WTC11 (cell line): ENCODE results near the gene ASPHD1. TPM values are rescaled to one million over a fixed set of nuclear protein-coding genes. Genes with fewer than 3 reads are reported as not detected.

Experiments used
- ATAC-seq: fragments of 200-7000 bp; cut with Tn5 transposase; 2 replicates; pipeline ENCODE4 v1.10.0; 2021; ENCODE audit warnings: mild to moderate bottlenecking, moderate library complexity
- CTCF ChIA-PET: fragments of 300-600 bp; sonication (Branson Sonifier 250); formaldehyde crosslinking; loops from one replicate; lab custom pipeline; 2021; ENCODE audit warnings: antibody characterized with exemption; lab: Charles Lee
- POLR2A ChIA-PET: fragments of 350-600 bp; sonication (Branson Sonifier 250); formaldehyde crosslinking; loops from one replicate; lab custom pipeline; 2021; ENCODE audit warnings: antibody characterized with exemption; lab: Charles Lee
- DNase-seq: peaks from one replicate; pipeline ENCODE4 v3.0.0; 2021; ENCODE audit warnings: low spot score
- H3K27ac Mint-ChIP-seq: 2 replicates; pipeline ENCODE4 v1.8.0; 2021; ENCODE audit warnings: mixed read lengths
- H3K27me3 Mint-ChIP-seq: 2 replicates; pipeline ENCODE4 v1.8.0; 2021; ENCODE audit warnings: low read depth, mild to moderate bottlenecking, moderate library complexity, mixed read lengths
- H3K36me3 Mint-ChIP-seq: 2 replicates; pipeline ENCODE4 v1.8.0; 2021; ENCODE audit warnings: mixed read lengths
- H3K4me1 Mint-ChIP-seq: 2 replicates; pipeline ENCODE4 v1.8.0; 2022; ENCODE audit warnings: mixed read lengths
- H3K4me3 Mint-ChIP-seq: 2 replicates; pipeline ENCODE4 v1.8.0; 2021; ENCODE audit warnings: mild to moderate bottlenecking, moderate library complexity, mixed read lengths
- H3K9me3 Mint-ChIP-seq: 2 replicates; pipeline ENCODE4 v1.8.0; 2021; ENCODE audit warnings: mixed read lengths
- CDX4 ChIP-seq: fragments of 250-450 bp; sonication (Bioruptor Pico); IDR thresholded peaks from 2 replicates; pipeline ENCODE4 v1.9.0; 2021; ENCODE audit warnings: moderate library complexity, mild to moderate bottlenecking, inconsistent platforms, borderline replicate concordance
- CREB1 ChIP-seq: sonication (generic); formaldehyde crosslinking; IDR thresholded peaks from 2 replicates; pipeline ENCODE4 v1.8.0; 2023; ENCODE audit warnings: mild to moderate bottlenecking, missing genetic modification reagents
- CTCF ChIP-seq: fragments of 200-600 bp; IDR thresholded peaks from 2 replicates; pipeline ENCODE4 v1.8.0; 2022; ENCODE audit warnings: antibody characterized with exemption
- E2F4 ChIP-seq: sonication (generic); formaldehyde crosslinking; IDR thresholded peaks from 2 replicates; pipeline ENCODE4 v1.8.1; 2022; ENCODE audit warnings: low read depth, mild to moderate bottlenecking, moderate library complexity, missing genetic modification reagents, borderline replicate concordance
- EMX1 ChIP-seq: fragments of 250-450 bp; sonication (Bioruptor Pico); IDR thresholded peaks from 2 replicates; pipeline ENCODE4 v1.8.0; 2021; ENCODE audit warnings: mild to moderate bottlenecking
- HMGXB4 ChIP-seq: sonication (generic); formaldehyde crosslinking; IDR thresholded peaks from 2 replicates; pipeline ENCODE4 v1.8.1; 2023; ENCODE audit warnings: mild to moderate bottlenecking, moderate library complexity, missing genetic modification reagents
- MXD4 ChIP-seq: fragments of 250-450 bp; sonication (Bioruptor Pico); IDR thresholded peaks from 2 replicates; pipeline ENCODE4 v1.8.0; 2021; ENCODE audit warnings: mild to moderate bottlenecking, moderate library complexity, borderline replicate concordance
- NR3C1 ChIP-seq: sonication (generic); formaldehyde crosslinking; conservative IDR thresholded peaks from 2 replicates; pipeline ENCODE4 v1.8.1; 2023; ENCODE audit warnings: low read depth, mild to moderate bottlenecking, missing genetic modification reagents
- TEAD1 ChIP-seq: sonication (generic); formaldehyde crosslinking; IDR thresholded peaks from 2 replicates; pipeline ENCODE4 v1.8.0; 2022; ENCODE audit warnings: mild to moderate bottlenecking, missing genetic modification reagents
- USF1 ChIP-seq: sonication (generic); formaldehyde crosslinking; IDR thresholded peaks from 2 replicates; pipeline ENCODE4 v1.8.0; 2022; ENCODE audit warnings: mild to moderate bottlenecking, missing genetic modification reagents
- ZBTB21 ChIP-seq: sonication (generic); formaldehyde crosslinking; IDR thresholded peaks from 2 replicates; pipeline ENCODE4 v1.8.1; 2023; ENCODE audit warnings: mild to moderate bottlenecking, missing genetic modification reagents, borderline replicate concordance
- ZBTB43 ChIP-seq: sonication (generic); formaldehyde crosslinking; IDR thresholded peaks from 2 replicates; pipeline ENCODE4 v1.8.1; 2023; ENCODE audit warnings: mild to moderate bottlenecking, missing genetic modification reagents
- ZNF219 ChIP-seq: sonication (generic); formaldehyde crosslinking; IDR thresholded peaks from 2 replicates; pipeline ENCODE4 v1.8.0; 2023; ENCODE audit warnings: missing genetic modification reagents, mild to moderate bottlenecking, borderline replicate concordance
- ZNF396 ChIP-seq: fragments of 250-450 bp; sonication (Bioruptor Pico); IDR thresholded peaks from 2 replicates; pipeline ENCODE4 v1.8.0; 2021; ENCODE audit warnings: mild to moderate bottlenecking, moderate library complexity, borderline replicate concordance
- ZNF416 ChIP-seq: fragments of 250-450 bp; sonication (Bioruptor Pico); IDR thresholded peaks from 2 replicates; pipeline ENCODE4 v1.9.0; 2021; ENCODE audit warnings: mild to moderate bottlenecking, inconsistent platforms
- ZNF512 ChIP-seq: sonication (generic); formaldehyde crosslinking; IDR thresholded peaks from 2 replicates; pipeline ENCODE4 v1.8.1; 2022; ENCODE audit warnings: missing genetic modification reagents, borderline replicate concordance
- ZNF532 ChIP-seq: fragments of 250-450 bp; sonication (Bioruptor Pico); IDR thresholded peaks from 2 replicates; pipeline ENCODE4 v1.9.0; 2021; ENCODE audit warnings: mild to moderate bottlenecking, borderline replicate concordance
- total RNA-seq: library from RNA; stranded (reverse); gene quantifications from 3 replicates; pipeline ENCODE4 v1.2.3, GENCODE V29; 2021

ASPHD1 gene
- total RNA-seq, 1 experiment from 2014 or later, result 26.9 TPM

- TF ChIP-seq ZNF416, result no peak
- TF ChIP-seq HMGXB4, result no peak
- no peak for TF ChIP-seq CTCF
- no peak for TF ChIP-seq ZNF532 (CRISPR knock-in tag)
- TF ChIP-seq USF1, result no peak
- TF ChIP-seq NR3C1 (CRISPR knock-in tag), result no peak
- no peak for TF ChIP-seq ZNF512 (CRISPR knock-in tag)
- TF ChIP-seq CDX4 (CRISPR knock-in tag), result no peak
- TF ChIP-seq TEAD1, result no peak
- TF ChIP-seq CREB1 (CRISPR knock-in tag), result no peak
- no peak for TF ChIP-seq ZBTB21
Observed at GRCh38 chr16:29922986-29923501, 22.8 kb downstream of the ASPHD1 start (continued).

GRCh38 chr16:29925105-29925756 is 24.9 kb downstream of the ASPHD1 start:
- TF ChIP-seq CTCF (no peak), MXD4 (CRISPR knock-in tag) (no peak), ZNF396 (CRISPR knock-in tag) (no peak), EMX1 (no peak), ZBTB43 (CRISPR knock-in tag) (no peak), E2F4 (no peak), ZNF219 (CRISPR knock-in tag) (no peak)
- TF ChIP-seq, all 79 proteins: peak for 0
- Mint-ChIP-seq H3K27me3 (no peaks in the 10 kb centered on the region; the same call in 1 of the 2 replicates), H3K4me1 (peaks cover 18% of the 10 kb centered on the region), H3K9me3 (no peaks in the 10 kb centered on the region), H3K36me3 (no peaks in the 10 kb centered on the region; the same call in none of the 2 replicates), H3K27ac (peak overlapping the region; percentile 54; the same call in 1 of the 2 replicates), H3K4me3 (peak overlapping the region; percentile 93)
- DNase-seq (no peak), ATAC-seq (no peak)
- ChIA-PET CTCF (interaction anchor here (0.7 to 1.9 kb wide), 8 partner anchors 10 to 107 kb away, joined by 3 to 10 read pairs (median 4); partner anchors contain the start of genes ASPHD1 and SEZ6L2), POLR2A (interaction anchor here (0.5 to 2.5 kb wide), 7 partner anchors 12 to 561 kb away, joined by 3 to 14 read pairs (median 6); partner anchors contain the start of genes ASPHD1, SEZ6L2, TAOK2 and TMEM219)
